ENCODE data around the gene ANKRD39. TPM values are rescaled to one million over a fixed set of nuclear protein-coding genes. Genes with fewer than 3 reads are reported as not detected.

ANKRD39 gene
- total and polyA plus RNA-seq, 2 of the 8 experiments (the other 6 are each of a cell fraction or from before 2014, with no cell fraction given): 18.5 to 21.3 TPM

DNA sequence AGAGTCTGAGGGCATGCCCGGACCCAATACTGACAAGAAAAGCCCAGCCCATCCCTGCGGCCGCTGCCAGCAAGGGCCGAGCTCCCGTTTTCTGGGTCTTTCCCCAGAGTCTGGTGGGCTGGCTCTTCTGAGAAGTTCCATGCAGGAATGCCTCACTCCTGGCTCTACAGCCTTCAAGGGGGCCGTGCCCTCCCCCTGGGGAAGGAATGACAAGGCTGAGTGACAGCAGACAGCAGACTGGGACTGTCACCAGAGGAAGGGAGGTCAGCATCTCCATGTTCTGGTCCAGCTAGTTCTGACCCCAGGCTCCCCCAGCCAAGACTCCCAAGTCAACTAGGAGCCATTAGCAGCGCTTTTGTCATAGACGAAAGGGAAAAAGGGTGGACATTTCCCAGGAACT lies 25.1 kb upstream of the ANKRD39 start (continued):
- TF ChIP-seq NRF1 (IDR thresholded peaks at IDR 0.05; ENCODE audit: low read depth, low read length): no peak
- TF ChIP-seq ZNF274 (IDR thresholded peaks at IDR 0.05; ENCODE audit: borderline replicate concordance, extremely low read depth, low read length): no peak
- TF ChIP-seq ATF2 (IDR thresholded peaks at IDR 0.05; ENCODE audit: low read length): no peak
- TF ChIP-seq SIN3A (conservative IDR thresholded peaks at IDR 0.05 in 1 of 2, IDR thresholded peaks at IDR 0.05 in 1 of 2; ENCODE audit: low read depth in 1 of 2, low read length in 2 of 2): no peak
- no peak for TF ChIP-seq CTCF (IDR thresholded peaks at IDR 0.05; ENCODE audit: control extremely low read depth in 1 of 3, insufficient read depth in 1 of 3, low read depth in 1 of 3, low read length in 3 of 3)
- no peak for TF ChIP-seq JUN (IDR thresholded peaks at IDR 0.05; ENCODE audit: low read depth, low read length)
- TF ChIP-seq JUND (IDR thresholded peaks at IDR 0.05; ENCODE audit: low read length): no peak

Data from H1 (cell line).